Mesenchymal stem cell (in vitro differentiated cells and primary cell): ENCODE data around the gene SCFD2.
A peak's percentile ranks its signal among the peaks of the same experiment; 100 is the strongest.

Source experiments
- DNase-seq: peaks from one replicate; pipeline ENCODE4 v3.0.0-alpha.2; 2013
- H2AFZ ChIP-seq: one replicate; pipeline ENCODE4 v1.6.1; 2013; ENCODE audit warnings: low read depth, mild to moderate bottlenecking, control low read depth, inconsistent platforms, low read length, moderate library complexity
- H2AK5ac ChIP-seq: 2 replicates; pipeline ENCODE4 v1.6.1; 2013; ENCODE audit warnings: low read length, moderate library complexity, mild to moderate bottlenecking, inconsistent platforms; ENCODE audit not compliant: severe bottlenecking
- H2BK120ac ChIP-seq: one replicate; pipeline ENCODE4 v1.6.1; 2013; ENCODE audit warnings: low read depth, mild to moderate bottlenecking, inconsistent platforms, low read length, moderate library complexity
- H2BK12ac ChIP-seq, 2 experiments: one replicate each; pipeline ENCODE4 v1.6.1; 2013; ENCODE audit warnings: inconsistent platforms in 2 of 2, low read length in 2 of 2, mild to moderate bottlenecking in 2 of 2, moderate library complexity in 2 of 2, control low read depth in 1 of 2
- H2BK15ac ChIP-seq: one replicate; pipeline ENCODE4 v1.6.1; 2013; ENCODE audit warnings: mild to moderate bottlenecking, low read depth, inconsistent platforms; ENCODE audit not compliant: poor library complexity, severe bottlenecking
- H2BK5ac ChIP-seq: 2 replicates; pipeline ENCODE4 v1.6.1; 2013; ENCODE audit warnings: low read depth, mild to moderate bottlenecking, low read length, control low read depth, inconsistent platforms; ENCODE audit not compliant: poor library complexity, severe bottlenecking
- H3K14ac ChIP-seq, 2 experiments: one replicate each; pipeline ENCODE4 v1.6.1; 2013; ENCODE audit warnings: inconsistent platforms in 2 of 2, low read length in 2 of 2, control low read depth in 1 of 2, mild to moderate bottlenecking in 1 of 2, moderate library complexity in 1 of 2
- H3K18ac ChIP-seq, 2 experiments: one replicate each; pipeline ENCODE4 v1.6.1; 2013; ENCODE audit warnings: inconsistent platforms in 2 of 2, low read length in 2 of 2, control low read depth in 1 of 2, low read depth in 1 of 2, mild to moderate bottlenecking in 1 of 2
- H3K23ac ChIP-seq, 2 experiments: one replicate each; pipeline ENCODE4 v1.6.1; 2013; ENCODE audit warnings: inconsistent platforms in 2 of 2, low read length in 2 of 2, mild to moderate bottlenecking in 2 of 2, moderate library complexity in 2 of 2, control low read depth in 1 of 2
- H3K27ac ChIP-seq: 2 replicates; pipeline ENCODE4 v1.5.1; 2013; ENCODE audit warnings: mild to moderate bottlenecking, moderate library complexity, low read length, control low read depth, inconsistent platforms; ENCODE audit not compliant: poor library complexity, severe bottlenecking
- H3K27me3 ChIP-seq, 2 experiments: 2 replicates each; pipeline versions ENCODE4 v1.6.1 to v1.7.0; 2013; ENCODE audit warnings: low read length in 2 of 2, mild to moderate bottlenecking in 2 of 2, moderate library complexity in 2 of 2, control low read depth in 1 of 2, inconsistent platforms in 1 of 2; ENCODE audit not compliant: control insufficient read depth in 1 of 2, insufficient read depth in 1 of 2
- H3K36me3 ChIP-seq, 2 experiments: 2 replicates each; pipeline versions ENCODE4 v1.6.1 to v1.7.0; 2013; ENCODE audit warnings: low read length in 2 of 2, control low read depth in 1 of 2, inconsistent platforms in 1 of 2, low read depth in 1 of 2, mild to moderate bottlenecking in 1 of 2; ENCODE audit not compliant: insufficient read depth in 2 of 2, control insufficient read depth in 1 of 2
- H3K4ac ChIP-seq, 2 experiments: one replicate each; pipeline ENCODE4 v1.6.1; 2013; ENCODE audit warnings: inconsistent platforms in 2 of 2, low read length in 2 of 2, mild to moderate bottlenecking in 2 of 2, moderate library complexity in 2 of 2, control low read depth in 1 of 2, low read depth in 1 of 2
- H3K4me1 ChIP-seq: 2 replicates; pipeline ENCODE4 v1.6.1; 2013; ENCODE audit warnings: low read depth, low read length, control low read depth; ENCODE audit not compliant: control insufficient read depth, insufficient read depth
- H3K4me2 ChIP-seq: 2 replicates; pipeline ENCODE4 v1.6.1; 2013; ENCODE audit warnings: low read length, mild to moderate bottlenecking, inconsistent platforms; ENCODE audit not compliant: poor library complexity, severe bottlenecking
- H3K4me3 ChIP-seq, 2 experiments: 2 replicates each; pipeline versions ENCODE4 v1.5.1 to v1.7.0; 2013; ENCODE audit warnings: low read length in 2 of 2, mild to moderate bottlenecking in 2 of 2, control low read depth in 1 of 2, low read depth in 1 of 2; ENCODE audit not compliant: insufficient read depth in 1 of 2
- H3K79me1 ChIP-seq: replicated peaks from 2 replicates; pipeline ENCODE4 v1.6.1; 2013; ENCODE audit warnings: mild to moderate bottlenecking, control low read depth, low read length, inconsistent platforms; ENCODE audit not compliant: poor library complexity, severe bottlenecking
- H3K9ac ChIP-seq: 2 replicates; pipeline ENCODE4 v1.7.0; 2013; ENCODE audit warnings: mild to moderate bottlenecking, low read length, moderate library complexity
- H3K9me3 ChIP-seq: 2 replicates; pipeline ENCODE4 v1.7.0; 2013; ENCODE audit warnings: mild to moderate bottlenecking, low read length; ENCODE audit not compliant: control insufficient read depth
- H4K8ac ChIP-seq: one replicate; pipeline ENCODE4 v1.6.1; 2013; ENCODE audit warnings: inconsistent platforms, mild to moderate bottlenecking, low read length, moderate library complexity
- H4K91ac ChIP-seq: one replicate; pipeline ENCODE4 v1.6.1; 2013; ENCODE audit warnings: mild to moderate bottlenecking, low read length, inconsistent platforms
- WGBS: methylation state at CpG from one replicate; pipeline ENCODE4 v1.1.7; 2013; ENCODE audit warnings: mixed read lengths; 5-methylcytosine and 5-hydroxymethylcytosine counted together

The SCFD2 gene

DNA sequence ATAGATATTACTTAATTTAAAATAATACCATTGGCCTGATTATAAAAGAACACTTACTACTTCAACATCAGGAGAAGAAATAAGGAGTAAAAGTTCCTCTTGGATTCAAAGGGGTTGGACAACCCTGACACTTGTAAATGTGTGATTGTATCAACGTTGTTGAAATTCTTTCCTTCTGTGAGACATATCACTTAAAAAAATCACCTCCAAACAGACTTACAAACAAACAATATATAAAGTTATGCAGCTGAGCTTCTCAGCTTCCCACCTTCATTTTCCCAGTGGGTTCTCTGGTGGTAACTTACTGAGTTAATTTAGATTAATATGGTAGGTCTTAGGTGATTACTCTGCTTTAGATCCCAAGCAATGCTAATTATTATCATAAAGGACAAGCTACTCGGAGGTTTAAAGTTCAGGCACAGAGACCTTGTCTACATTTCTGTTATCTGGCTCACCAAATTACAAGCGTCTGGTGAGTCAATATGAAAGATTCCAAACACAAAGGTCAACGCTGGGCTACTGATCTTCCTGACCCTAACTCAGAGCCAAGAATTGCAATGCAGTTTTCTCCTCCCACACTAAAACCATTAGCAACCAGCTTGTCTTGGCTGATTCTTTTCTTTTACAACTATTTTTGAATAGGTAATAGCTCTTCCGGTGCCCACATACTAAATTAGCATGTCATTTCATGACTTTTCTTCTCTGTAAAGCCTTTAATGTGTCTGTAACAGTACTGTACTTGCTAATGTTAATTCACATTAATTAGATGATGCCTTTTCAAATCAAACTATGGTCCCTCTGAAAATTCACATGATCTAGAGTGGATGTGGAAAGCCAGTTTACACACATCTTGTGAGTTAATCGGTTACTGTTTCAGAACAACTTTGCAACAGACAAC lies 346.1 kb downstream of the SCFD2 start:
- Histone ChIP-seq H3K4ac (no peak overlapping the region), H3K23ac (no peak overlapping the region), H3K27me3 (no peaks in the 10 kb centered on the region), H2BK5ac (no peak overlapping the region), H3K36me3 (no peaks in the 10 kb centered on the region), H2AFZ (no peak overlapping the region), H3K18ac (no peak overlapping the region), H2BK12ac (no peak overlapping the region), H2BK120ac (no peak overlapping the region), H4K8ac (no peak overlapping the region), H3K4me2 (no peak overlapping the region), H2BK15ac (no peak overlapping the region), H3K27ac (no peak overlapping the region), H3K9me3 (no peaks in the 10 kb centered on the region), H3K79me1 (peaks cover 2% of the 10 kb centered on the region), H2AK5ac (no peak overlapping the region), H3K4me3 (peak overlapping the region in 1 of 2 experiments; percentile 24), H3K14ac (no peak overlapping the region), H3K4me1 (no peaks in the 10 kb centered on the region), H3K9ac (peak overlapping the region; percentile 53), H4K91ac (no peak overlapping the region)
- 25% methylated on average over 4 of the region's 6 CpGs for WGBS
- peak; percentile 56 for DNase-seq

DNA sequence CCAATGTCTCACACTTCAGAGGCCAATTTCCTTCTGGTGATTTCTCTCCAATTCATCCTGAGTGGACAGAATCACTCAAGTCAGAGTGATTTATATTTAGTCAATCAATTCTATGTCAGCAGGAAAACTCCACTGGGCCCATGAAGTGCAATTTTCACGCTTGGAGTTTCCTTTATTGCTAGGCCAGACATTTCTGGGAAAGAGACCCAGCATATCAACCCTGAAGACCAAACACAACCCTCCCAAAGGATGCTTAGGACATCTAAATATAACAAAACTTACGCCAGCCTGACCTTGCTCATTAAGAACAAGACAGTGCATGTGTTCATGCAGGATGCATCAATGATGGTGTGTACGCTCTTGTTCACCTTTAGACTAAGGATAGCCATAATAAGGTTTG lies 347.4 kb downstream of the SCFD2 start:
- Histone ChIP-seq H3K4ac (peak overlapping the region in 1 of 2 experiments; percentile 82), H3K9ac (no peak overlapping the region), H3K79me1 (peaks cover 2% of the 10 kb centered on the region), H3K27ac (no peak overlapping the region), H3K18ac (peak overlapping the region in 1 of 2 experiments; percentile 84), H2BK120ac (no peak overlapping the region), H4K91ac (peak overlapping the region; percentile 78), H3K27me3 (no peaks in the 10 kb centered on the region), H2BK15ac (no peak overlapping the region), H3K23ac (no peak overlapping the region), H3K14ac (no peak overlapping the region), H3K4me3 (no peak overlapping the region), H2BK12ac (peak overlapping the region in 1 of 2 experiments; percentile 56), H4K8ac (peak overlapping the region; percentile 47), H2BK5ac (no peak overlapping the region), H3K4me2 (no peak overlapping the region), H3K4me1 (peaks cover 2% of the 10 kb centered on the region), H3K36me3 (no peaks in the 10 kb centered on the region), H3K9me3 (no peaks in the 10 kb centered on the region), H2AFZ (no peak overlapping the region), H2AK5ac (no peak overlapping the region)
- WGBS, result 88% methylated on average over 3 of the region's 3 CpGs
- DNase-seq, result no peak

DNA sequence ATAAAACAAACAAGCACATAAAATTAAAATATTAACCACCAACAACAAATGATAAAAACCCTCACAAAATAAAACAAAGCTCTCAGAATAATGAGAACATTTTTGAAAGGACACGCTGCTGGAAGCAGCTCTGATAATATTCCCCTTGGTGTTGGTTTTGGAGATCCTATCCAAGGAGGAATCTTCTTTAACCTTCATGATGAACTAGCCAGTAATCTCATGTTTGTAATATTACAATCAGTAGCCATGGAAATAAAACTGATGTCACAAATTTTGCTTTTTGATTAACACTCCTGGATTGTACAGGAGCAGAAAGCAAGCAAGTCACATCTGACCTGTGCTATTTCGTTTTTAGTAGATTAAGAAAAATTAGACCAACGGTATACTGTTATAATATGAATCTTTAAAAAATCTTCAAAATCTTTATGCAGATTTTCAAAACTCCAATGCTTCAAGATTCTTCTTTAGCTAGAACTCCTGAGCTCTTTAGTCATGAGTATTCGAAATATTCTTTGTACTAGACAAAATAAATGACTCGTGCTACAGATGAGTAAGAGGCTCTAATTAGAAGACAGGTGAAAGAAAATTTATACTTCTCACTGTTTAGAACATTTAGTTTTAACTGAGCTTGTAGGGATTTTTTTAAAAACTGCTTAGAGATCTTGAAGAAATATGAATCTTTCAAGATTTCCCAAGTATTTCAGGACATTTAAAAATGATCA lies 349.6 kb downstream of the SCFD2 start:
- peaks cover 4% of the 10 kb centered on the region for H3K4me1 ChIP-seq
- H3K36me3 ChIP-seq, result no peaks in the 10 kb centered on the region
- H2BK12ac ChIP-seq, result no peak overlapping the region
- H2BK5ac ChIP-seq, result no peak overlapping the region
- peaks cover 2% of the 10 kb centered on the region for H3K79me1 ChIP-seq
- H3K14ac ChIP-seq, result no peak overlapping the region
- no peak overlapping the region for H3K23ac ChIP-seq
- no peak overlapping the region for H4K8ac ChIP-seq
- no peak overlapping the region for H4K91ac ChIP-seq
- no peak overlapping the region for H3K4me2 ChIP-seq
- H3K27me3 ChIP-seq, result no peaks in the 10 kb centered on the region
- H3K27ac ChIP-seq, result no peak overlapping the region
- no peak overlapping the region for H3K18ac ChIP-seq
- H3K9ac ChIP-seq, result peak overlapping the region; percentile 84
- no peak overlapping the region for H2BK15ac ChIP-seq
- no peak for DNase-seq
- no peak overlapping the region for H3K4me3 ChIP-seq
- no peak overlapping the region for H2BK120ac ChIP-seq
- H3K4ac ChIP-seq, result no peak overlapping the region
- WGBS, result no CpG with 5 or more reads among the region's 5 CpGs
- H3K9me3 ChIP-seq, result no peaks in the 10 kb centered on the region
- no peak overlapping the region for H2AK5ac ChIP-seq
- no peak overlapping the region for H2AFZ ChIP-seq

DNA sequence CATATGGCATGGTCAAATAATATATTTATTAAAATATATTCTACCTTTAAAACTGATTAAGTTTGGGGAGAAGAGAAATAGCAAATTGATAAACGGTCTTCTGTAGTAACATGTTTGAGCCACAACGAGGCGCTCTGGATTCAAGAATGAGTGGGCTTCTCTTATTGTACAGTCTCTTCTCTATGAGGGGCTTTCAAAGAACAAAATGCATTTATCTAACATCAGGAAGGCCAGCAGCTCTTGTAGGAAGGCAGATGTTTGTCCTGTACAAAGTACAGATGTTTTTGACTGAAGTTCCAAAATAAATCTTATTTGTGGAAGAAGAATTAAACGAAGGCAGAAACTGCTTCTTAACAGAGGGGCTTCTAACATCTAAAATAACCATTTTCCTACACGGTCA lies 350.2 kb downstream of the SCFD2 start:
- Histone ChIP-seq H2BK120ac (no peak overlapping the region), H3K18ac (no peak overlapping the region), H3K14ac (no peak overlapping the region), H4K8ac (no peak overlapping the region), H4K91ac (no peak overlapping the region), H2BK12ac (no peak overlapping the region), H3K27ac (no peak overlapping the region), H3K4ac (no peak overlapping the region), H3K4me1 (peaks cover 4% of the 10 kb centered on the region), H3K4me3 (no peak overlapping the region), H2BK5ac (no peak overlapping the region), H2AFZ (no peak overlapping the region), H3K9ac (peak overlapping the region; percentile 84), H3K23ac (no peak overlapping the region), H3K36me3 (no peaks in the 10 kb centered on the region), H3K4me2 (no peak overlapping the region), H3K27me3 (no peaks in the 10 kb centered on the region), H3K9me3 (no peaks in the 10 kb centered on the region), H2BK15ac (no peak overlapping the region), H3K79me1 (peaks cover 2% of the 10 kb centered on the region), H2AK5ac (no peak overlapping the region)
- 10% methylated on average over 4 of the region's 5 CpGs for WGBS
- DNase-seq, result peak; percentile 73
